HG03064 (cell line): Measurements from ENCODE around the gene BRCA1.
"Not testable (repeated sequence)": the region's sequence is repeated elsewhere in the genome, so short reads cannot be mapped to it uniquely, and the experiment has no call there.

Experiments
- ATAC-seq: cut with Tn5 transposase; IDR thresholded peaks from one replicate; pipeline ENCODE4 v1.9.1; 2021; ENCODE audit warnings: low read depth; ENCODE audit not compliant: unreplicated experiment

The BRCA1 gene

DNA sequence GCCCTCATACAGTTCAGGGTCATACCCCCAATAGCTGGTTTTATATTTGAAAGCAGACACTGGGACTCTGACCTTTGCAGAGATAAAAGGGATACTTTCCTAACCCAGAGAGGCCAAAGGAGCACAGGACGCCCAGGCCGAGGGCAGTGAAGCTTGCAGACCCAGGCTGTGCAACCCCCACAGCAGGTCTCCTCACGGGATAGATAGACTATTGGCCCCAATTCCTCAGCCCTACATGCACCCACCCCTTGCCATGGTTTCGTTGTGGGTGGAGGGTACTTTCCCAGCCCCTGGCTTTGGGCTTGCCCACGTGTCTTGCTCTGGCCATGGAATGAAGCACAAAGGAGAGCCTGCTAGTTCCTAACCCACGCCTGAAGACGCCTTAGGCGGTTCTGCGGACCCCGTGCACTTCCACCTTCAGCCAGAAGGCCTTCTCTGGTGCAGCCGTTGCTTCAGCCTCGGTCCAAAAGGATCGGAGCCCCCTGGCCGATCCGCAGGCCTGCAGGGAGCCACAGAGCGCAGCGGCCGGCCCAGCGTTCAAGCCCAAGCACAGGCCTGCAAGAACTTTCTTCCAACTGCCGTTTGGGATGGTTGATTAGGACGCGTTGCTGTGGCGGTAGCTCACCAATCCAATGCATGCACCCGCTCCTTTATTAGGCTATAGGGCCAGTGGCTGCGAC is 9.8 kb upstream of the BRCA1 start:
- no peak for ATAC-seq

DNA sequence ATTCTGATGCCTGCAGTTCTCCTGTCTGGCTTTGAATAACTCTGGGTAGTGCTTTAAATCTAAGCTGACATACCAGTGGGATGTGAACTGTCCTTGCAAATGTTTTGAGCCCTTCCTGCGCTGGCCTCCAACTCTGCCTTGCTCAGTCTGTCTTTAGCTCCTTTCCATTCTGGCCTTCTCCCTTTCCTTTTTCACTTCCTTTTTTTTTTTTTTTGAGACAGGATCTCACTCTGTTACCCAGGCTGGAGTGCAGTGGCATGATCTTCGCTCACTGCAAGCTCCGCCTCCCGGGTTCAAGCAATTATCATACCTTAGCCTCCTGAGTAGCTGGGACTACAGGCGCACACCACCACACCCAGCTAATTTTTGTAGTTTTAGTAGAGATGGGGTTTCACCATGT is 8.3 kb upstream of the BRCA1 start:
- not testable (repeated sequence) for ATAC-seq

DNA sequence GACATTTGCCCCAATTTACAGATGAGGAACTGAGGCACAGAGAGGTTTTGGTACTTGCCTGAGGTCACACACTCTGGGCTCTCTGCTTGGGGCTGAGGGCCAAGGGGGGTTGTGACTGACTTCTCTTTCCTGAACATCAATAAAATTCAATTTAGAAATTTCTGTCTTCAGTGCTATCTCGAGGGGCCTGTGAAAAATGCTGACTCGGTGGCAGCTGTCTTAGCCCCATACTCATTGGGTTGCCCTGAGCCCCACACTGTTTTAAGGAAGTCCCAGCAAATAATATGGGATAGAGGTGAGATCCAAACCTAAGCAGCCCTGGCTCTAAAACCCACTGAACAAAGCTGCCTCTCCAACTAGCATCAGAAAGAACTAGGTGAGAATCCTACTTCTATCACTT is 7.0 kb upstream of the BRCA1 start:
- ATAC-seq: no peak

GRCh38 chr17:43129671-43130010 is 4.5 kb upstream of the BRCA1 start:
- no peak for ATAC-seq

GRCh38 chr17:43127333-43127876 is 2.2 kb upstream of the BRCA1 start:
- not testable (repeated sequence) for ATAC-seq

DNA sequence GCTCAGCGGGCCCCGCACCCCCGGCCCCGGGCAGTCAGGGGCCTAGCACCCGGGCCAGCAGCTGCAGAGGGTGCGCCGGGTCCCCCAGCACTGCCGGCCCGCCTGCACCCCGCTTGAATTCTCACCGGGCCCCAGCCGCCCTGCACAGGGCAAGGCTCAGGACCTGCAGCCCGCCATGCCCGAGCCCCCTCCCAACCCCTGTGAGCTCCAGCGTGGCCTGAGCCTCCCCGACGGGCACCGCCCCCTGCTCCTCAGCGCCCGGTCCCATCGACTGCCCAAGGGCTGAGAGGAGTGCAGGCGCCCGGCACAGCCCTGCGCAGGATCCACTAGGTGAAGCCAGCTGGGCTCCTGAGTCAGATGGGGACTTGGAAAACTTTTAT is 1.7 kb upstream of the BRCA1 start:
- no peak for ATAC-seq

GRCh38 chr17:43125967-43126910 is 1.1 kb upstream of the BRCA1 start:
- ATAC-seq: no peak

DNA sequence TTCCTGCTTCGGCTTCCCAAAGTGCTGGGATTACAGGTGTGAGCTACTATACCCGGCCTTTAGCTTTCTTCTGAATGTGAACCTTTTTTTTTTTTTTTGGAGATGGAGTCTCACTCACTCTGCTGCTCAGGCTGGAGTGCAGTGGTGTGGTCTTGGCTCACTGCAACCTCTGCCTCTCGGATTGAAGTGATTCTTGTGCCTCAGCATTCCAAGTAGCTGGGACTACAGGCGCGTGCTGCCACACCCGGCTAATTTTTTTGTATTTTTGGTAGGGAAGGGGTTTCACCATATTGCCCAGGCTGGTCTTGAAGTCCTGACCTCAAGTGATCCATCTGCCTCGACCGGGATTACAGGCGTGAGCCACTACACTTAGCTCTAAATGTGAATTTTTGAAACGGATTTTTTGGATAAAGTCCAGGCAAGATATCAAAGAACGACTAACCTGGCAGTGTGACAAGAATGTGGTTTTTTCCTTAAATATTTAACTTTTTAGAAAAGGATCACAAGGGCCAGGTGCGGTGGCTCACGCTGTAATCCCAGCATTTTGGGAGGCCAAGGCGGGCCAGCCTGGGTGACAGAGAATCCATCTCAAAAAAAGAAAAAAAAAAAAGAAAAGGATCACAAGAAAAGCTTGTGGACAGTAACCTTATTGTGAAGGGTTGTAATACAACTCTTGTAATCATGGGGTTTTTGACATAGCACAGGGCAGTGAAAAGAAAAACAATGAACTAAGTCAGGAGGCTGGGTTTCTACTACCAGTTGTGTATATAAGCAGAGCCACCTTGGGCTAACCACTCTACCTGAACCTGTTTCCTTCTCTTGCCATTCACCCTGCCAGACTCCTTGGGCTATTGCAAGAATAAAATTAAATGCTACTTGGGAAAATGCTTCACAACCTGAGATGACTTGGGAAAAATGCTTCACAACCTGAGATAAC is 6.2 kb downstream of the BRCA1 start:
- ATAC-seq: no peak

DNA sequence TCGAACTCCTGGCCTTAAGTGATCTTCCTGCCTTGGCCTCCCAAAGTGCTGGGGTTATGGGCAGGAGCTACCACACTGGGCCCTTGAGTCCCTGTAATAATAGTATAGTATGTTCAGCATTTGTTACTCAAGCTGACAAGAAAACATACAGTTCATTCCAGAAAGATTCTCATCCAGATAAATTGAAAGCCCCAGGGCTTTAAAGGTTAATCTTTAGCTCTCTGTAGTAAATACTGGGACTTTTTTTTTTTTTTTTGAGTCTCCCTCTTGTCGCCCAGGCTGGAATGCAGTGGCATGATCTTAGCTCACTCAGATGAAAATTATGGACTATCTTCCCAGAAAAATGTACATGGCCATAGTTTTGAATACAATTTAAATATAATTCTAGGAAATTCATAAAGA is 11.0 kb downstream of the BRCA1 start:
- ATAC-seq: no peak

GRCh38 chr17:43106552-43106951 is 18.6 kb downstream of the BRCA1 start:
- no peak for ATAC-seq

DNA sequence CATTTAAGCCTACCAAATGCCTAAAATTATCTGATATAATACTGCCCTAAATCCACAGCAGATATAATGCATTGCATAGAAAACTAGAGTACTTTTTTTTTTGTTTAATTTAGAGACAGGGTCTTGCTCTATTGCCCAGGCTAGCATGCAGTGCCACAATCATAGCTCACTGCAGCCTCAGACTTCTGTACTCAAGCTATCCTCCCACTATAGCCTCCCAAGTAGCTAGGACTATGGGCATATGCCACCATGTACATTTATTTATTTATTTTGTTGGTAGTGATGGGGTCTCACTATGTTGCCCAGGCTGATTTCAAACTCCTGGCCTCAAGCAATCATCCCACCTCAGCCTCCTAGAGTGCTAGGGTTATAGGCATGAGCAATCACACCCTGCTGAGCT is 20.0 kb downstream of the BRCA1 start:
- ATAC-seq: no peak

DNA sequence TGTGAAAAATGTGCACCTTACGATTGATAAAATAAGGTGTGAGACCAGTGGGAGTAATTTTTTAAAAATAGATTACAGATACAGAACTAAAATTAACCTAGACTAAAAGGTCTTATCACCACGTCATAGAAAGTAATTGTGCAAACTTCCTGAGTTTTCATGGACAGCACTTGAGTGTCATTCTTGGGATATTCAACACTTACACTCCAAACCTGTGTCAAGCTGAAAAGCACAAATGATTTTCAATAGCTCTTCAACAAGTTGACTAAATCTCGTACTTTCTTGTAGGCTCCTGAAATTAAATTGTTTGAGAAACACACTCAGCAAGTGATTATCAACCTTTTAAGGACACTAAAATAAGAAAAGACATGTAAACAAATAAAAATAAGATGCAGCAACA is 20.5 kb downstream of the BRCA1 start:
- ATAC-seq: no peak

DNA sequence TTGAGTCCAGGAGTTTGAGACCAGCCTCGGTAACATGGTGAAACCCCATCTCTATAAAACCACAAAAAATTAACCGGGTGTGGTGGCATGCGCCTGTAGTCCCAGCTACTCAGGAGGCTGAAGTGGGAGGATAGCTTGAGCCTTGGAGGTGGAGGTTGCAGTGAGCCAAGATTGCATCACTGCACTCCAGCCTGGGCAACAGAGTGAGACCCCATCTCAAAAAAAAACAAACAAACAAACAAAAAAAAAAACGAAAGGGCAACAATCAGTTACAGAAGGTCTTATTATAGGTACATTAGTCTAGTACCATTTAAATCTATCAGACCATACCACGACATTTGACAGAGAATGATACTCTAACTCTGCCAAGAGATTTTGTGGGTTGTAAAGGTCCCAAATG is 29.8 kb downstream of the BRCA1 start:
- ATAC-seq: not testable (repeated sequence)

- no peak for ATAC-seq
These were observed 30.9 kb downstream of the BRCA1 start for GRCh38 chr17:43094129-43094835.

DNA sequence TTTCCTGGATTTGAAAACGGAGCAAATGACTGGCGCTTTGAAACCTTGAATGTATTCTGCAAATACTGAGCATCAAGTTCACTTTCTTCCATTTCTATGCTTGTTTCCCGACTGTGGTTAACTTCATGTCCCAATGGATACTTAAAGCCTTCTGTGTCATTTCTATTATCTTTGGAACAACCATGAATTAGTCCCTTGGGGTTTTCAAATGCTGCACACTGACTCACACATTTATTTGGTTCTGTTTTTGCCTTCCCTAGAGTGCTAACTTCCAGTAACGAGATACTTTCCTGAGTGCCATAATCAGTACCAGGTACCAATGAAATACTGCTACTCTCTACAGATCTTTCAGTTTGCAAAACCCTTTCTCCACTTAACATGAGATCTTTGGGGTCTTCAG is 32.3 kb downstream of the BRCA1 start:
- no peak for ATAC-seq

- ATAC-seq: no peak
These were observed 35.1 kb downstream of the BRCA1 start for GRCh38 chr17:43090022-43090421.

DNA sequence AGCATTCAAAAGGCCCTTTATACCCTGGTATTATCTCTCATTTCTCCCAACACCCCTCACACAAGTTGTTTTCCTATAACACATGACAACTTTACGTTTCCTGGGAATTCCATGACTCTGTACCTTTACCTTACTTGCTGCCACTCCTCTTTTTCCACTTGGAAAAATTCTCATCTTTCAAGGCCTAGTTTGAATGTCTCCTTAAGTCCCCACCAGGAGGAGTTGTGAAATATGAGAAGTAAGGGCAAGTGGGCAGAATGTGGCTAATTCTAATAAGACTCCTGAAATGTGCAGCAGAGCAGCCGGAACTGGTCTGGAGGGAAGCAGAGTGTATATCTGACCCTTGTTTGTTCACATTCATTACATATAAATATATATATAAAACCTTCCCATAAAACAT is 39.7 kb downstream of the BRCA1 start:
- no peak for ATAC-seq

DNA sequence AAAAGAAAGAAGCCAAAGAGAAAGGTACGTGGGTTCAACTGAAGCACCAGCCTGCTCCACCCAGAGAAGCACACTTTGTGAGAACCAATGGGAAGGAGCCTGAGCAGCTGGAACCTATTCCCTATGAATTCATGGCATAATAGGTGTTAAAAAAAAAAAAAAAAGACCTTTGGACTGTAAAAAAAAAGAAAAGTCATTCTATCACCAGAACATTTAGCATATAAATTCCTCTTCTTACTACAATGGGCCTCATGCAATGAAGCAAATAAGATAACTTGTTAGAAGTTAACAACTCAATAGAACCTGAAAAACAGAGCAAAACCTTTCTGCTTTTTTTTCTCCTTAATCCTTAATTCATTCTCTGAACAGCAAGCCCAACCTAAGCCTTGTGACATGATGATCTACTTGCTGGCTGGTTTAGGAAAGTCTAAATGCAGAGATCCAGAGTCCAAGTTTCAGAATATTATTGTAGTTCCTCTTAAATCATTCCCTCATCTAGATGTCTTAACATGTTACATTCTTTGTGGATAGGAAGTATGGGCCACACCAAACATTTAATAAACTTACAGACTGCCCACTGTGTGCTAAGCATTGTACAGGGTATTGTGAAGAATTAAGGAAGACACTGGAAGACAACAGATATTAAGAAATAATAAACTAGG is 45.4 kb downstream of the BRCA1 start:
- no peak for ATAC-seq

DNA sequence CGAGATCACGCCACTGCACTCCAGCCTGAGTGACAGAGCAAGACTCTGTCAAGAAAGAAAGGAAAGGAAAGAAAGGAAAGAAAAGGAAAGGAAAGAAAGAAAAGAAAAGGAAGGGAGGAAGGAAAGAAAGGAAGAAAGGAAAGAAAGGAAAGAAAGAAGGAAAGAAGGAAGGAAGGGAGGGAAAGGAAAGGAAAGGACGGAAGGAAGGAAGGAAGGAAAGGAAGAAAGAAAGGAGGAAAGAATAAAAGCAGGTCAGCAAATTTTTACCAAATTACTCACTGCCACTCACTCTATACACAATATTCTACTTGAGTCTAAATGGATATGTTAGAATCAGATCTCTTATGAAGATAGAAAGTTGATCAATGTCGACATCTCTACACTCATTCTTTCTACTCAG is 50.3 kb downstream of the BRCA1 start:
- ATAC-seq: no peak

DNA sequence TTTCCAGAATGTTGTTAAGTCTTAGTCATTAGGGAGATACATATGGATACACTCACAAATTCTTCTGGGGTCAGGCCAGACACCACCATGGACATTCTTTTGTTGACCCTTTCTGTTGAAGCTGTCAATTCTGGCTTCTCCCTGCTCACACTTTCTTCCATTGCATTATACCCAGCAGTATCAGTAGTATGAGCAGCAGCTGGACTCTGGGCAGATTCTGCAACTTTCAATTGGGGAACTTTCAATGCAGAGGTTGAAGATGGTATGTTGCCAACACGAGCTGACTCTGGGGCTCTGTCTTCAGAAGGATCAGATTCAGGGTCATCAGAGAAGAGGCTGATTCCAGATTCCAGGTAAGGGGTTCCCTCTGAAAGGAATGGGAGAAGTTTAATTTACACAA is 54.3 kb downstream of the BRCA1 start:
- no peak for ATAC-seq
